NCI-H345 (cell line): ENCODE measurements around the gene KNDC1.
"Not testable (repeated sequence)": the region's sequence is repeated elsewhere in the genome, so short reads cannot be mapped to it uniquely, and the experiment has no call there.

Source experiments
- DNase-seq: peaks from one replicate; lab custom pipeline; 2025; lab: John Stamatoyannopoulos, UW

Gene KNDC1

GRCh38 chr10:133141958-133142340 lies 18.1 kb upstream of the KNDC1 start:
- no peak for DNase-seq

- DNase-seq = no peak
These were observed 17.4 kb upstream of the KNDC1 start for GRCh38 chr10:133142523-133143199.

GRCh38 chr10:133143200-133143533 lies 16.9 kb upstream of the KNDC1 start:
- DNase-seq = no peak

- no peak for DNase-seq
These were observed 16.5 kb upstream of the KNDC1 start for GRCh38 chr10:133143546-133143945.

- DNase-seq = no peak
These were observed 15.2 kb upstream of the KNDC1 start for GRCh38 chr10:133144771-133145170.

- DNase-seq = no peak
These were observed 9.8 kb upstream of the KNDC1 start for GRCh38 chr10:133150226-133150625.

- no peak for DNase-seq
These were observed 9.4 kb upstream of the KNDC1 start for GRCh38 chr10:133150656-133151055.

GRCh38 chr10:133151071-133151470 lies 8.9 kb upstream of the KNDC1 start:
- not testable (repeated sequence) for DNase-seq

- DNase-seq = no peak
These were observed 8.5 kb upstream of the KNDC1 start for GRCh38 chr10:133151543-133151972.

GRCh38 chr10:133154411-133154810 lies 5.6 kb upstream of the KNDC1 start:
- DNase-seq = no peak

GRCh38 chr10:133154996-133155778 lies 4.8 kb upstream of the KNDC1 start:
- no peak for DNase-seq

GRCh38 chr10:133156674-133157579 lies 3.1 kb upstream of the KNDC1 start:
- no peak for DNase-seq

GRCh38 chr10:133157662-133158436 lies 2.2 kb upstream of the KNDC1 start:
- DNase-seq = no peak

GRCh38 chr10:133158437-133158755 lies 1.6 kb upstream of the KNDC1 start:
- no peak for DNase-seq

GRCh38 chr10:133158756-133159610 lies 1.0 kb upstream of the KNDC1 start:
- DNase-seq = peak; percentile 72

GRCh38 chr10:133159611-133159949 lies 439 bp upstream of the KNDC1 start:
- no peak for DNase-seq

GRCh38 chr10:133160826-133161471 lies 930 bp downstream of the KNDC1 start:
- no peak for DNase-seq

- DNase-seq = no peak
These were observed 1.6 kb downstream of the KNDC1 start for GRCh38 chr10:133161486-133162109.

GRCh38 chr10:133162178-133162909 lies 2.3 kb downstream of the KNDC1 start:
- DNase-seq = no peak
